ENCODE results near the gene WNT6. TPM values are rescaled to one million over a fixed set of nuclear protein-coding genes. Genes with fewer than 3 reads are reported as not detected.
A peak's percentile ranks its signal among the peaks of the same experiment; 100 is the strongest.

WNT6 gene
- total and polyA plus RNA-seq, 4 donors = 0.08 to 0.54 (median 0.28) TPM

GRCh38 chr2:218898109-218898878, 38.7 kb downstream of the WNT6 start:
- WGBS, 2 donors = 4% methylated on average over 50 to 52 of the region's 52 CpGs
- H3K27me3 ChIP-seq (ENCODE audit: control insufficient read depth in 3 of 3, insufficient read depth in 3 of 3, low read length in 2 of 3) = peaks cover 4 to 81% (median 73%) of the 10 kb centered on the region in 3 donors
- ATAC-seq (ENCODE audit: insufficient read depth, low FRiP score) = peak; percentile 64
- no peak overlapping the region for H3K4me3 ChIP-seq
- peak; percentile 91 for TF ChIP-seq CTCF (IDR thresholded peaks at IDR 0.05; ENCODE audit: control extremely low read depth, extremely low read depth)
- H3K4me1 ChIP-seq (ENCODE audit: control insufficient read depth in 5 of 5, insufficient read depth in 5 of 5, low read length in 5 of 5) = peaks cover 0 to 18% (median 7%) of the 10 kb centered on the region in 5 donors
- no peaks in the 10 kb centered on the region for H3K36me3 ChIP-seq (ENCODE audit: control insufficient read depth in 4 of 4, insufficient read depth in 4 of 4, low read length in 4 of 4)
- DNase-seq = peak; percentile 77 to 82 (median 81)
- no peaks in the 10 kb centered on the region for H3K9me3 ChIP-seq (ENCODE audit: control insufficient read depth in 4 of 4, insufficient read depth in 3 of 4, low read length in 3 of 4)
- no peak overlapping the region for H3K9ac ChIP-seq (ENCODE audit: insufficient read depth in 1 of 2, low read length in 2 of 2)
- H3K27ac ChIP-seq (ENCODE audit: low read depth in 1 of 2, low read length in 1 of 2) = no peak overlapping the region

DNA sequence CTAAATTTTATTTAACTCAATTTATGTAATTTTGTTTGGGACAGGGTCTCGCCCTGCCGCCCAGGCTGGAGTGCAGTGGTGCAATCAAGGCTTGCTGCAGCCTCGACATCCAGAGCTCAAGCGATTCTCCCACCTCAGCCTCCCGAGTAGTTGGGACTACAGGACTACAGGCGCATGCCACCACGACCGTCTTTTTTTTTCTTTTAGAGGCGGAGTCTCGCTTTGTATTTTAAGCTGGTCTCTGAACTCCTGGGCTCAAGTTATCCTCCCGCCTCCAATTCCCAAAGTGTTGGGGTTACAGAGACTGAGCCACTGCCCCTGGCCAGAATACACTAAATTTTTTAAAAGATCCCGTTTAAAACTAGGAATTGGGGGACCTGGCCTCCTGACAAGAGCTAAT, 39.5 kb downstream of the WNT6 start:
- Histone ChIP-seq H3K4me3 (no peak overlapping the region), H3K27me3 (ENCODE audit: control insufficient read depth in 3 of 3, insufficient read depth in 3 of 3, low read length in 2 of 3) (peaks cover 4 to 78% (median 68%) of the 10 kb centered on the region in 3 donors), H3K9me3 (ENCODE audit: control insufficient read depth in 4 of 4, insufficient read depth in 3 of 4, low read length in 3 of 4) (no peaks in the 10 kb centered on the region), H3K4me1 (ENCODE audit: control insufficient read depth in 5 of 5, insufficient read depth in 5 of 5, low read length in 5 of 5) (peaks cover 0 to 18% (median 7%) of the 10 kb centered on the region in 5 donors), H3K36me3 (ENCODE audit: control insufficient read depth in 4 of 4, insufficient read depth in 4 of 4, low read length in 4 of 4) (no peaks in the 10 kb centered on the region), H3K27ac (ENCODE audit: low read depth in 1 of 2, low read length in 1 of 2) (no peak overlapping the region), H3K9ac (ENCODE audit: insufficient read depth in 1 of 2, low read length in 2 of 2) (no peak overlapping the region)
- TF ChIP-seq CTCF (IDR thresholded peaks at IDR 0.05; ENCODE audit: control extremely low read depth, extremely low read depth) = no peak
- DNase-seq = no peak
- no peak for ATAC-seq (ENCODE audit: insufficient read depth, low FRiP score)
- 30 to 31% methylated on average over 12 of the region's 12 CpGs for WGBS, 2 donors

- 89 to 92% methylated on average over 4 of the region's 4 CpGs for WGBS, 2 donors
- no peak for TF ChIP-seq CTCF (IDR thresholded peaks at IDR 0.05; ENCODE audit: control extremely low read depth, extremely low read depth)
- peaks cover 0 to 59% (median 56%) of the 10 kb centered on the region in 3 donors for H3K27me3 ChIP-seq (ENCODE audit: control insufficient read depth in 3 of 3, insufficient read depth in 3 of 3, low read length in 2 of 3)
Measured at GRCh38 chr2:218902427-218902826, 42.8 kb downstream of the WNT6 start.

More at GRCh38 chr2:218902427-218902826, 42.8 kb downstream of the WNT6 start:
- Histone ChIP-seq H3K9ac (ENCODE audit: insufficient read depth in 1 of 2, low read length in 2 of 2) (no peak overlapping the region), H3K36me3 (ENCODE audit: control insufficient read depth in 4 of 4, insufficient read depth in 4 of 4, low read length in 4 of 4) (no peaks in the 10 kb centered on the region), H3K4me1 (ENCODE audit: control insufficient read depth in 5 of 5, insufficient read depth in 5 of 5, low read length in 5 of 5) (peaks cover 0 to 10% (median 5%) of the 10 kb centered on the region in 5 donors), H3K4me3 (no peak overlapping the region), H3K27ac (ENCODE audit: low read depth in 1 of 2, low read length in 1 of 2) (no peak overlapping the region), H3K9me3 (ENCODE audit: control insufficient read depth in 4 of 4, insufficient read depth in 3 of 4, low read length in 3 of 4) (peaks cover 0 to 2% (median 0%) of the 10 kb centered on the region in 4 donors)
- no peak for DNase-seq
- ATAC-seq (ENCODE audit: insufficient read depth, low FRiP score) = no peak
